Endothelial cell of umbilical vein (primary cell): ENCODE measurements around the gene GPR161. TPM values are rescaled to one million over a fixed set of nuclear protein-coding genes. Genes with fewer than 3 reads are reported as not detected.

Experiments
- BruUV-seq: library from RNA; stranded (reverse); fragments of 400-500 nt; replicated peaks from 2 replicates; lab custom pipeline; 2021; lab: Mats Ljungman, UMichigan
- CTCF ChIA-PET: fragments of 300-600, 350-600 bp; sonication (Branson Sonifier 250); formaldehyde crosslinking; loops from one replicate; lab custom pipeline; 2021; ENCODE audit warnings: antibody characterized with exemption, inconsistent platforms; lab: Charles Lee
- POLR2A ChIA-PET: fragments of 300-600, 350-600 bp; sonication (Branson Sonifier 250); formaldehyde crosslinking; loops from one replicate; lab custom pipeline; 2021; ENCODE audit warnings: antibody characterized with exemption, inconsistent platforms; lab: Charles Lee
- DNase-seq: peaks from one replicate; pipeline ENCODE4 v3.0.0-alpha.2; 2011; ENCODE audit warnings: low read depth, low spot score
- FAIRE-seq: peaks from 2 replicates; lab custom pipeline; 2011; peaks lifted over from hg19 to GRCh38; lab: Jason Lieb, UNC
- H2AFZ ChIP-seq: 2 replicates; pipeline ENCODE4 v1.6.0; 2012; ENCODE audit warnings: low read depth, low read length, control low read depth, inconsistent platforms
- H3K27ac ChIP-seq: 2 replicates; pipeline ENCODE4 v1.5.1; 2011; ENCODE audit warnings: low read depth, mild to moderate bottlenecking, control low read depth, low read length, moderate library complexity; ENCODE audit not compliant: insufficient read depth
- H3K27me3 ChIP-seq, 2 experiments: 2 replicates each; pipeline versions ENCODE4 v1.6.0 to v1.6.1; 2011; ENCODE audit warnings: low read length in 2 of 2, mixed read lengths in 1 of 2; ENCODE audit not compliant: control insufficient read depth in 2 of 2, insufficient read depth in 2 of 2
- H3K36me3 ChIP-seq, 2 experiments: 2 replicates in 1 of 2; 3 replicates in 1 of 2; pipeline ENCODE4 v1.5.1; 2011; ENCODE audit warnings: low read length in 2 of 2, mild to moderate bottlenecking in 1 of 2, moderate library complexity in 1 of 2; ENCODE audit not compliant: control insufficient read depth in 2 of 2, insufficient read depth in 2 of 2; ENCODE audit errors: extremely low read depth in 1 of 2
- H3K4me1 ChIP-seq: 3 replicates; pipeline ENCODE4 v1.5.1; 2011; ENCODE audit warnings: mild to moderate bottlenecking, low read length; ENCODE audit not compliant: control insufficient read depth, insufficient read depth; ENCODE audit errors: extremely low read depth
- H3K4me2 ChIP-seq: 2 replicates; pipeline ENCODE4 v1.6.1; 2011; ENCODE audit warnings: low read length, control low read depth, mixed read lengths; ENCODE audit not compliant: insufficient read depth
- H3K4me3 ChIP-seq, 3 experiments: fragments of 200-600 bp in 1 of 3; sonication (generic), shearing (Covaris generic) in 1 of 3; replicated peaks in 1 of 3; 2 replicates each; pipeline ENCODE4 v1.5.1; 2011 to 2016; ENCODE audit warnings: control low read depth in 3 of 3, low read length in 3 of 3, mild to moderate bottlenecking in 2 of 3, inconsistent platforms in 1 of 3, low read depth in 1 of 3, moderate library complexity in 1 of 3; ENCODE audit not compliant: insufficient read depth in 1 of 3
- H3K79me2 ChIP-seq: 2 replicates; pipeline ENCODE4 v1.6.0; 2012; ENCODE audit warnings: low read length, inconsistent platforms; ENCODE audit not compliant: control insufficient read depth, insufficient read depth
- H3K9ac ChIP-seq: replicated peaks from 2 replicates; pipeline ENCODE3; 2011; ENCODE audit warnings: low read length, control low read depth; ENCODE audit not compliant: insufficient read depth; ENCODE audit errors: extremely low read depth
- H3K9me1 ChIP-seq: replicated peaks from 3 replicates; pipeline ENCODE4 v1.6.0; 2011; ENCODE audit warnings: mild to moderate bottlenecking, low read length; ENCODE audit not compliant: control insufficient read depth, insufficient read depth; ENCODE audit errors: extremely low read depth
- H3K9me3 ChIP-seq: replicated peaks from 2 replicates; pipeline ENCODE4 v1.5.1; 2012; ENCODE audit warnings: low read length, inconsistent platforms; ENCODE audit not compliant: control insufficient read depth, insufficient read depth
- H4K20me1 ChIP-seq: replicated peaks from 2 replicates; pipeline ENCODE3; 2011; ENCODE audit warnings: mild to moderate bottlenecking, low read length; ENCODE audit not compliant: control insufficient read depth, insufficient read depth; ENCODE audit errors: extremely low read depth
- CTCF ChIP-seq, 2 donors: IDR thresholded peaks; 1 replicate in 1 of 2; 2 replicates in 1 of 2; pipeline ENCODE4 v1.5.1; 2011; ENCODE audit warnings: low read length in 2 of 2, mild to moderate bottlenecking in 2 of 2, moderate library complexity in 2 of 2, control low read depth in 1 of 2, inconsistent platforms in 1 of 2, low read depth in 1 of 2; ENCODE audit not compliant: insufficient read depth in 1 of 2; ENCODE audit errors: extremely low read depth in 1 of 2
- EZH2 ChIP-seq: IDR thresholded peaks from 2 replicates; pipeline ENCODE4 v1.6.1; 2012; ENCODE audit warnings: borderline replicate concordance, low read depth, mild to moderate bottlenecking, moderate library complexity, low read length, inconsistent platforms; ENCODE audit not compliant: severe bottlenecking
- FOS ChIP-seq: IDR thresholded peaks from 2 replicates; pipeline ENCODE4 v1.6.1; 2011; ENCODE audit warnings: mild to moderate bottlenecking, low read length, moderate library complexity, borderline replicate concordance; ENCODE audit not compliant: insufficient read depth
- GATA2 ChIP-seq: IDR thresholded peaks from 2 replicates; pipeline ENCODE4 v1.7.0; 2011; ENCODE audit warnings: low read depth, mild to moderate bottlenecking, moderate library complexity, mixed read lengths, low read length; ENCODE audit not compliant: insufficient read length, insufficient read depth
- JUN ChIP-seq: IDR thresholded peaks from 2 replicates; pipeline ENCODE4 v1.6.1; 2011; ENCODE audit warnings: borderline replicate concordance, low read depth; ENCODE audit not compliant: insufficient read length, insufficient read depth
- MAX ChIP-seq: IDR thresholded peaks from 2 replicates; pipeline ENCODE4 v1.6.1; 2011; ENCODE audit not compliant: insufficient read depth, insufficient read length
- MYC ChIP-seq: IDR thresholded peaks from one replicate; pipeline ENCODE4 v1.6.1; 2011; ENCODE audit warnings: mild to moderate bottlenecking, low read depth, low read length
- POLR2A ChIP-seq: IDR thresholded peaks from 2 replicates; pipeline ENCODE4 v1.6.1; 2012; ENCODE audit warnings: low read depth, mild to moderate bottlenecking, control low read depth, low read length
- POLR2AphosphoS5 ChIP-seq: IDR thresholded peaks from 2 replicates; pipeline ENCODE4 v1.6.1; 2012; ENCODE audit warnings: low read depth, mild to moderate bottlenecking, control low read depth, low read length, moderate library complexity; ENCODE audit not compliant: insufficient read depth
- dilution Hi-C: fragments of 300-500 bp; cut with MboI; formaldehyde crosslinking; loops from one replicate; pipeline ENCODE4 v1.15.0; 2019; ENCODE audit warnings: low sequenced_read_pairs; ENCODE audit not compliant: extremely low pct_ligation_motif_present
- intact Hi-C: fragments of 100-400 bp; cut with micrococcal nuclease; formaldehyde crosslinking; loops from one replicate; pipeline ENCODE4 v1.10.0; 2022
- polyA plus RNA-seq, 4 experiments: library from polyadenylated mRNA; depleted of rRNA in 3 of 4; stranded (reverse) in 3 of 4; unstranded in 1 of 4; fragments of >200 nt; gene quantifications; 2 replicates each; pipeline versions ENCODE4 v1.2.1 to v1.2.3, GENCODE V29; 2011 to 2012; ENCODE audit warnings: missing spikeins in 1 of 4
- total RNA-seq: library from RNA; stranded (reverse); gene quantifications from 2 replicates; pipeline ENCODE4 v1.2.3, GENCODE V29; 2021

GPR161 gene
- total and polyA plus RNA-seq, 2 donors (not counting 3 experiments of a cell fraction or from before 2014, with no cell fraction given): 34.7 to 36.5 TPM

GRCh38 chr1:168106274-168106673, 30.5 kb downstream of the GPR161 start:
- FAIRE-seq: no peak
- Histone ChIP-seq H2AFZ (no peak overlapping the region), H3K27me3 (no peaks in the 10 kb centered on the region), H3K4me2 (no peak overlapping the region), H3K79me2 (no peaks in the 10 kb centered on the region), H3K9me3 (no peaks in the 10 kb centered on the region), H3K4me1 (no peaks in the 10 kb centered on the region), H3K4me3 (no peak overlapping the region), H3K9ac (no peak overlapping the region), H4K20me1 (no peaks in the 10 kb centered on the region), H3K9me1 (no peaks in the 10 kb centered on the region), H3K27ac (no peak overlapping the region), H3K36me3 (peaks cover 0 to 6% of the 10 kb centered on the region in 2 experiments)
- no peak for TF ChIP-seq MAX
- no peak for TF ChIP-seq POLR2A
- TF ChIP-seq GATA2: no peak
- TF ChIP-seq FOS: no peak
- TF ChIP-seq JUN: no peak
- no peak for TF ChIP-seq EZH2
- no peak for TF ChIP-seq MYC
- TF ChIP-seq POLR2AphosphoS5: no peak
- TF ChIP-seq CTCF (IDR thresholded peaks at IDR 0.05; ENCODE audit: extremely low read depth in 1 of 2, insufficient read depth in 1 of 2, low read depth in 1 of 2, low read length in 2 of 2): no peak
- intact Hi-C loops (no loop called here), dilution Hi-C loops (no loop called here)
- POLR2A ChIA-PET: no interaction called here
- BruUV-seq: no TSS peak
- no peak for DNase-seq
- CTCF ChIA-PET: interaction anchor here (1.3 to 1.8 kb wide), 2 partner anchors 21 to 24 kb away, joined by 3 to 9 read pairs; no protein-coding TSS in a partner anchor
